GM12892 (cell line): ENCODE data around the gene FAM9C.

ENCODE experiments used
- POLR2A ChIP-seq: IDR thresholded peaks from 2 replicates; pipeline ENCODE4 v1.6.1; 2011; ENCODE audit warnings: low read depth, low read length, control low read depth
- POLR2AphosphoS5 ChIP-seq: IDR thresholded peaks from 2 replicates; pipeline ENCODE4 v1.6.1; 2011; ENCODE audit warnings: low read depth, low read length, control low read depth

- no peak; the same call in 1 of the 2 replicates for TF ChIP-seq POLR2AphosphoS5
- TF ChIP-seq POLR2A: no peak; the same call in 1 of the 2 replicates
These were observed 46.1 kb upstream of the FAM9C start for GRCh38 chrX:13090339-13091110.
